A673 (cell line): ENCODE results near the gene SCG5. TPM values are rescaled to one million over a fixed set of nuclear protein-coding genes. Genes with fewer than 3 reads are reported as not detected.

Source experiments
- BruUV-seq: library from RNA; stranded (reverse); fragments of 400-500 nt; replicated peaks from 2 replicates; lab custom pipeline; 2021; lab: Mats Ljungman, UMichigan
- CTCF ChIA-PET: fragments of 300-600 bp; sonication (Branson Sonifier 250); formaldehyde crosslinking; loops from one replicate; lab custom pipeline; 2022; ENCODE audit warnings: antibody characterized with exemption; lab: Charles Lee
- POLR2A ChIA-PET: fragments of 300-600 bp; sonication (Branson Sonifier 250); formaldehyde crosslinking; loops from one replicate; lab custom pipeline; 2022; ENCODE audit warnings: antibody characterized with exemption; ENCODE audit not compliant: low non-redundant PET; lab: Charles Lee
- DNase-seq: peaks from one replicate; pipeline ENCODE4 v3.0.0-alpha.2; 2015; ENCODE audit warnings: low spot score
- H3K27ac ChIP-seq: fragments of 200-600 bp; sonication (generic); 2 replicates; pipeline ENCODE4 v1.5.1; 2016; ENCODE audit warnings: mixed run types, low read depth, mild to moderate bottlenecking, mixed read lengths, antibody characterized with exemption, low read length; ENCODE audit not compliant: poor library complexity, severe bottlenecking
- H3K27me3 ChIP-seq: fragments of 200-600 bp; sonication (generic); replicated peaks from 2 replicates; pipeline ENCODE4 v1.6.1; 2017; ENCODE audit warnings: mixed run types, low read depth, mild to moderate bottlenecking, mixed read lengths, antibody characterized with exemption, low read length; ENCODE audit not compliant: insufficient read depth, poor library complexity
- H3K36me3 ChIP-seq: fragments of 200-600 bp; sonication (generic); 2 replicates; pipeline ENCODE4 v1.6.1; 2016; ENCODE audit warnings: mixed run types, mild to moderate bottlenecking, mixed read lengths, antibody characterized with exemption, low read length; ENCODE audit not compliant: insufficient read depth, poor library complexity, severe bottlenecking
- H3K4me1 ChIP-seq: fragments of 200-600 bp; sonication (generic); 2 replicates; pipeline ENCODE4 v1.6.1; 2017; ENCODE audit warnings: mixed run types, mild to moderate bottlenecking, mixed read lengths, antibody characterized with exemption, low read length; ENCODE audit not compliant: insufficient read depth, poor library complexity, severe bottlenecking
- H3K4me3 ChIP-seq: fragments of 200-600 bp; sonication (generic); 2 replicates; pipeline ENCODE4 v1.5.1; 2016; ENCODE audit warnings: low read depth, mixed run types, mild to moderate bottlenecking, mixed read lengths, low read length; ENCODE audit not compliant: poor library complexity, severe bottlenecking
- H3K9me3 ChIP-seq: fragments of 200-600 bp; sonication (generic); 2 replicates; pipeline ENCODE4 v1.6.1; 2016; ENCODE audit warnings: mixed run types, low read depth, mild to moderate bottlenecking, mixed read lengths, antibody characterized with exemption, low read length; ENCODE audit not compliant: poor library complexity, severe bottlenecking
- EZH2 ChIP-seq: fragments of 200-600 bp; sonication (generic); IDR thresholded peaks from 2 replicates; pipeline ENCODE4 v1.6.1; 2017; ENCODE audit warnings: borderline replicate concordance, low read depth, mild to moderate bottlenecking, mixed read lengths, antibody characterized with exemption, low read length; ENCODE audit not compliant: poor library complexity, severe bottlenecking
- intact Hi-C: fragments of 100-400 bp; cut with micrococcal nuclease; formaldehyde crosslinking; loops from one replicate; pipeline ENCODE4 v1.10.0; 2022; ENCODE audit not compliant: unreplicated experiment
- total RNA-seq: library from RNA; stranded (reverse); gene quantifications from 2 replicates; pipeline ENCODE4 v1.2.3, GENCODE V29; 2021
- TF ChIP-seq, protein P1 (sequence below): fragments of 300-800, 200-600 bp; sonication (generic); conservative IDR thresholded peaks from 2 replicates; pipeline ENCODE4 v1.5.1; 2017; ENCODE audit warnings: low read depth, mild to moderate bottlenecking, antibody characterized with exemption, low read length, moderate library complexity, mixed read lengths

SCG5 gene
- total RNA-seq, 1 experiment from 2014 or later: 3.1 TPM

DNA sequence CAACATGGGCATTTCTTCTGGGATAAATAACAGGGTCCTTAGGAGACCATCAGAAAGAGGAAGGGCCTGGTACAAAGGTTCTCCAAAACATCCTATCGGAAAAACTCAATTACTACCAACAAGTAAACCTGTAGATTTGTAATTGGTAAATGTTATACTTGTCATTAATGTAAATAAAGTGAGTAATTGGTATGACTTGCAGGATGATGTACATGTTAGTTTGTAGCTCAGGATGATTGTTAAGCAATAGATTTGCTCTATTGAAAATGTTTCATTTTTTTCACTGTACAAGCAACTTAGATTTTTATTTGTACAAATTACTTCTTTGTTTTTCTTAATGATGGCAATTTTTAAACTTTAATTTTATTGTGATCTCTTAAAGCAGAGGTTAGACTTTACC is 3.8 kb upstream of the SCG5 start:
- ChIA-PET POLR2A (no interaction called here), CTCF (no interaction called here)
- peaks cover 77% of the 10 kb centered on the region for H3K36me3 ChIP-seq

DNA sequence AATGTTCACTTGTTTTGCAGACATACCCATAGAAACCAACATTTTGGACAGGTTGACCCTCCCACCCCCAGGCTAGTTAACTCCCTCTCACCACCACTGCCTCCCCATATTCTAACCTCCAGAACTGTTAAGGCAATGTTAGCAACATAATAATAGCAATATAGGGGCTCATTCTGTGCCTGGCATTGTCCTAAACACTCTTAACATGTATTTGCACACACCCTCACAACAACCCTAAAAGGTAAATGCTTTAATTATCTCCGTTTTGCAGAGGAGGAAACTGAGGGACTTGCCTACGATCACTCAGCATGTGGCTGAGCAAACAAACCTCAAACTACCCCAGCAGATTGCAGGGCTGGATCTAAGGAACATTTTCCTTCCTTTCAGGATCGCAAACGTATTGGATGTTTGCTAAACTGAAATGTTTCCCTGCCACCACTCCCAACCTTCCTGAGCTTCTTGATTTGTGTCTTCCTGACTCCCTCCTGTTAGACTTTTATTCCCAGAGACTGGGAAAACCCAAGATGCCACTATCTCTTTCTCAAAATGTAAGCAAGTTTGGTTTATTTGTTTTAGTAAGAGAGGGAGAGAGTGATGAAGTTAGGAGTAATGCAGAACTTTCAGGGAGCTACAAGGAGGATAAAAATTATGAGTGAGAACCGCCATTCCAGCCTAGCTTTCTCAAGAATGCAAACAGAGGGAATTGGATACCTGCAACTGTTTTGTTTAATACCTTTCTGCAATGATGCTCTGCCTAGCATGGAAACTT is 1.3 kb downstream of the SCG5 start:
- TF ChIP-seq EZH2: no peak
- TF ChIP-seq, protein P1, sequence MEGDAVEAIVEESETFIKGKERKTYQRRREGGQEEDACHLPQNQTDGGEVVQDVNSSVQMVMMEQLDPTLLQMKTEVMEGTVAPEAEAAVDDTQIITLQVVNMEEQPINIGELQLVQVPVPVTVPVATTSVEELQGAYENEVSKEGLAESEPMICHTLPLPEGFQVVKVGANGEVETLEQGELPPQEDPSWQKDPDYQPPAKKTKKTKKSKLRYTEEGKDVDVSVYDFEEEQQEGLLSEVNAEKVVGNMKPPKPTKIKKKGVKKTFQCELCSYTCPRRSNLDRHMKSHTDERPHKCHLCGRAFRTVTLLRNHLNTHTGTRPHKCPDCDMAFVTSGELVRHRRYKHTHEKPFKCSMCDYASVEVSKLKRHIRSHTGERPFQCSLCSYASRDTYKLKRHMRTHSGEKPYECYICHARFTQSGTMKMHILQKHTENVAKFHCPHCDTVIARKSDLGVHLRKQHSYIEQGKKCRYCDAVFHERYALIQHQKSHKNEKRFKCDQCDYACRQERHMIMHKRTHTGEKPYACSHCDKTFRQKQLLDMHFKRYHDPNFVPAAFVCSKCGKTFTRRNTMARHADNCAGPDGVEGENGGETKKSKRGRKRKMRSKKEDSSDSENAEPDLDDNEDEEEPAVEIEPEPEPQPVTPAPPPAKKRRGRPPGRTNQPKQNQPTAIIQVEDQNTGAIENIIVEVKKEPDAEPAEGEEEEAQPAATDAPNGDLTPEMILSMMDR: no peak
- H3K36me3 ChIP-seq: peaks cover 26% of the 10 kb centered on the region
- H3K27ac ChIP-seq: no peak overlapping the region
- intact Hi-C loops: no loop called here
- no peaks in the 10 kb centered on the region for H3K27me3 ChIP-seq
- no peak overlapping the region for H3K4me3 ChIP-seq
- no peaks in the 10 kb centered on the region for H3K9me3 ChIP-seq
- DNase-seq: no peak
- no TSS peak for BruUV-seq
- CTCF ChIA-PET: no interaction called here
- POLR2A ChIA-PET: no interaction called here
- peaks cover 7% of the 10 kb centered on the region for H3K4me1 ChIP-seq

More for the DNA sequence above, 3.8 kb upstream of the SCG5 start:
- no TSS peak for BruUV-seq
- no peak for DNase-seq
- intact Hi-C loops: no loop called here
- Histone ChIP-seq H3K4me1 (no peaks in the 10 kb centered on the region), H3K4me3 (no peak overlapping the region), H3K27ac (no peak overlapping the region), H3K27me3 (no peaks in the 10 kb centered on the region), H3K9me3 (no peaks in the 10 kb centered on the region)
- TF ChIP-seq EZH2: no peak
- TF ChIP-seq, protein P1: no peak

DNA sequence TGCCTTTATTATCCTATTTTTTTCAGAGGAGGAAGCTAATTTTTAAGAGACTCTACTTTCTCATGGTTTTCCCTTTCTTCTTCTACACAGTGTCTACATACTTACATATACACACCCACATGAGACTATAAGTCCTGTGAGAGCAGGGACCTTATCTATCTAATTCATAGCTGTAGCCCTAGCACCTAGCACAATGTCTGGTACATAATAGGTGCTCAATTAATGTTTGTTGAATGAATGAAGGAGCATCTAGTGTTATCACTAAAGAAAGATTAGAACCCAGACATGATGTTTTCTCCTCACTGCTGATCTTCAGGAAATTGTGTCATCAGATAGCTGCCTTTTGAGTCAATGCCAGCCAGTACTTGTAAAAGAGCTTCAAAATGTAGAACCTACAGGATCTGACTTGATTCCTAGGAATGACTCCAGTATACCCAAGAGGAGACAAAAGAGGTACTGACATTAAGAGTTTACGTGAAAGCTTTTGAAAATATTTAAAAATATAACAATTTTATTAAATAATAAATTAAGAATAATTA is 2.5 kb downstream of the SCG5 start:
- POLR2A ChIA-PET: no interaction called here
- no peak overlapping the region for H3K4me3 ChIP-seq
- TF ChIP-seq, protein P1: no peak
- no peak for TF ChIP-seq EZH2
- peaks cover 15% of the 10 kb centered on the region for H3K36me3 ChIP-seq
- no peak overlapping the region for H3K27ac ChIP-seq
- H3K27me3 ChIP-seq: no peaks in the 10 kb centered on the region
- no TSS peak for BruUV-seq
- intact Hi-C loops: no loop called here
- no peaks in the 10 kb centered on the region for H3K9me3 ChIP-seq
- peak; percentile 18 for DNase-seq
- H3K4me1 ChIP-seq: peaks cover 7% of the 10 kb centered on the region
- CTCF ChIA-PET: no interaction called here
